HG02840 (cell line): Measurements from ENCODE around the gene PWWP2B.

Experiments
- ATAC-seq: cut with Tn5 transposase; IDR thresholded peaks from one replicate; pipeline ENCODE4 v1.9.1; 2021; ENCODE audit warnings: mild to moderate bottlenecking, moderate library complexity, moderate number of reproducible peaks; ENCODE audit not compliant: unreplicated experiment, low FRiP score

The PWWP2B gene

GRCh38 chr10:132465193-132465888 is 68.3 kb downstream of the PWWP2B start:
- ATAC-seq, result no peak

DNA sequence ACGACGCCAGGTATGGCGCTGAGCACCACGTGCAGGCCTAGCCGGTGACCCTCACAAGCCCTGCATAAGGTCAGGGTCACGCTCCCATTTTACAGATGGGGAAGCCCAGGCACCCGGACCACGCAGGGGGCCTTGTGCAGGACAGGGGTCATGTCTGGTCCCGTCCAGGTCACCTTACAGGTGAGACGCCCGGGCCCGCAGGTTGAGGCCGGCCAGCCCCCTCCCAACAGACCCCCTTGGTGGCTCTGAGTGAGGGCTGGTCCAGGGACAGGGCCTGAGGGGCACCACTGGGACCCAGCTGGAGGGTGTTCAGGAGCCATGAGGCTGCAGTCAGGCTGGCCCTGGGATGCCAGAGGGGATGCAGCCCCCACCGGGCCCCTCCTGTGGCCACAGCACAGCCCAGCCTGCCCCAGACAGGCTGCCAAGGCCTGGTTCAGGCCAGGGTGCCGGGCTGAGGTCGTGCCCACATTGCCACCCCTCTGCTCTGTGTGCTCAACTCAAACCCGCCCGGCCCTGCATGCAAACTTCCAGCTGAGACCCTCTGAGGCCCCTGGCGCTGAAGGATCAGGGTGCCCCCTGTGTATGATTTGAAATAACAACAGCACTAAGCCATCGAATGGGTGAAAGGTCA is 69.0 kb downstream of the PWWP2B start:
- ATAC-seq, result no peak

GRCh38 chr10:132466520-132467463 is 69.8 kb downstream of the PWWP2B start:
- ATAC-seq, result no peak
